Brain microvascular endothelial cell (primary cell): ENCODE results near the gene SPC24.

Experiments
- DNase-seq: peaks from one replicate; pipeline ENCODE4 v3.0.0-alpha.2; 2020
- H3K27ac ChIP-seq: fragments of 250-450 bp; sonication (Bioruptor Pico); 2 replicates; pipeline ENCODE4 v1.5.1; 2020; ENCODE audit warnings: mild to moderate bottlenecking, moderate library complexity
- H3K27me3 ChIP-seq: fragments of 250-450 bp; sonication (Bioruptor Pico); replicated peaks from 2 replicates; pipeline ENCODE4 v1.5.1; 2020; ENCODE audit warnings: mild to moderate bottlenecking
- H3K36me3 ChIP-seq: fragments of 250-450 bp; sonication (Bioruptor Pico); replicated peaks from 2 replicates; pipeline ENCODE4 v1.5.1; 2020; ENCODE audit warnings: mild to moderate bottlenecking
- H3K4me3 ChIP-seq: 2 replicates; pipeline ENCODE4 v1.5.1; 2011; ENCODE audit warnings: low read depth, mild to moderate bottlenecking, control low read depth, low read length, moderate library complexity
- CTCF ChIP-seq: IDR thresholded peaks from 2 replicates; pipeline ENCODE4 v1.5.1; 2011; ENCODE audit warnings: low read depth, mild to moderate bottlenecking, moderate library complexity, low read length, control low read depth, inconsistent platforms; ENCODE audit errors: missing control alignments
- in situ Hi-C: cut with HindIII; loops from 2 replicates; pipeline ENCODE4 v1.10.0; 2017; ENCODE audit warnings: low sequenced_read_pairs, low pct_ligation_motif_present

Gene SPC24

GRCh38 chr19:11155373-11156120, at the start of gene SPC24:
Gene SPC24, minus strand, starts transcription at chr19:11155782. Its CDS starts 6 bp downstream, at chr19:11155776.
- Histone ChIP-seq H3K27me3 (no peaks in the 10 kb centered on the region), H3K27ac (peak within 1 kb of the TSS; percentile 30), H3K4me3 (peak within 1 kb of the TSS; percentile 95), H3K36me3 (no peaks in the 10 kb centered on the region)
- peak; percentile 98 for DNase-seq
- TF ChIP-seq CTCF, result no peak
- in situ Hi-C loops, result no loop called here

- in situ Hi-C loops, result no loop called here
- H3K27ac ChIP-seq, result no peak overlapping the region
- no peak for DNase-seq
- no peak overlapping the region for H3K4me3 ChIP-seq
- H3K36me3 ChIP-seq, result no peaks in the 10 kb centered on the region
- TF ChIP-seq CTCF, result no peak
- no peaks in the 10 kb centered on the region for H3K27me3 ChIP-seq
Observed at GRCh38 chr19:11204943-11205349, 49.4 kb upstream of the SPC24 start.

- Histone ChIP-seq H3K36me3 (no peaks in the 10 kb centered on the region), H3K27ac (no peak overlapping the region), H3K4me3 (no peak overlapping the region), H3K27me3 (no peaks in the 10 kb centered on the region)
- in situ Hi-C loops, result no loop called here
- DNase-seq, result no peak
- no peak for TF ChIP-seq CTCF
Observed at GRCh38 chr19:11204076-11204602, 48.6 kb upstream of the SPC24 start.

- in situ Hi-C loops, result no loop called here
- Histone ChIP-seq H3K27ac (no peak overlapping the region), H3K4me3 (no peak overlapping the region), H3K36me3 (no peaks in the 10 kb centered on the region), H3K27me3 (no peaks in the 10 kb centered on the region)
- TF ChIP-seq CTCF, result peak; percentile 91
- peak; percentile 40 for DNase-seq
Observed at GRCh38 chr19:11203194-11204075, 47.9 kb upstream of the SPC24 start.

- DNase-seq, result no peak
- TF ChIP-seq CTCF, result no peak
- H3K27ac ChIP-seq, result no peak overlapping the region
- no peaks in the 10 kb centered on the region for H3K36me3 ChIP-seq
- H3K4me3 ChIP-seq, result no peak overlapping the region
- no peaks in the 10 kb centered on the region for H3K27me3 ChIP-seq
- in situ Hi-C loops, result no loop called here
Observed at GRCh38 chr19:11202488-11203193, 47.1 kb upstream of the SPC24 start.
